GM19324 (cell line): ENCODE data around the gene LINC00305.

Experiments
- ATAC-seq: cut with Tn5 transposase; IDR thresholded peaks from one replicate; pipeline ENCODE4 v1.9.1; 2021; ENCODE audit warnings: mild to moderate bottlenecking, moderate library complexity; ENCODE audit not compliant: unreplicated experiment, low FRiP score

LINC00305 gene

GRCh38 chr18:64116571-64117175, 32.2 kb downstream of the LINC00305 start:
- ATAC-seq: no peak

- no peak for ATAC-seq
These were observed 33.0 kb downstream of the LINC00305 start for GRCh38 chr18:64115881-64116280.

GRCh38 chr18:64111950-64112349, 36.9 kb downstream of the LINC00305 start:
- ATAC-seq: no peak

- no peak for ATAC-seq
These were observed 38.0 kb downstream of the LINC00305 start for GRCh38 chr18:64110692-64111480.

GRCh38 chr18:64103986-64104385, 44.9 kb downstream of the LINC00305 start:
- ATAC-seq: no peak

GRCh38 chr18:64100116-64100922, 48.6 kb downstream of the LINC00305 start:
- ATAC-seq: no peak

GRCh38 chr18:64099244-64099643, 49.6 kb downstream of the LINC00305 start:
- no peak for ATAC-seq

- ATAC-seq: no peak
These were observed 51.4 kb downstream of the LINC00305 start for GRCh38 chr18:64097497-64097896.

- no peak for ATAC-seq
These were observed 53.8 kb downstream of the LINC00305 start for GRCh38 chr18:64095056-64095455.

GRCh38 chr18:64094210-64094609, 54.7 kb downstream of the LINC00305 start:
- no peak for ATAC-seq

GRCh38 chr18:64091526-64091925, 57.4 kb downstream of the LINC00305 start:
- ATAC-seq: no peak

- ATAC-seq: no peak
These were observed 58.0 kb downstream of the LINC00305 start for GRCh38 chr18:64090876-64091275.

- no peak for ATAC-seq
These were observed 65.0 kb downstream of the LINC00305 start for GRCh38 chr18:64083916-64084315.

- ATAC-seq: no peak
These were observed 66.4 kb downstream of the LINC00305 start for GRCh38 chr18:64082513-64082912.

- ATAC-seq: no peak
These were observed 66.8 kb downstream of the LINC00305 start for GRCh38 chr18:64082054-64082453.

- ATAC-seq: no peak
These were observed 74.9 kb downstream of the LINC00305 start for GRCh38 chr18:64073971-64074370.

- no peak for ATAC-seq
These were observed 93.9 kb downstream of the LINC00305 start for GRCh38 chr18:64055019-64055418.

GRCh38 chr18:64053246-64053645, 95.6 kb downstream of the LINC00305 start:
- ATAC-seq: no peak

GRCh38 chr18:64052772-64053171, 96.1 kb downstream of the LINC00305 start:
- ATAC-seq: no peak

- no peak for ATAC-seq
These were observed 104.3 kb downstream of the LINC00305 start for GRCh38 chr18:64044616-64045015.

GRCh38 chr18:64042728-64043358, 106.0 kb downstream of the LINC00305 start:
- no peak for ATAC-seq
